Trophoblast cell (in vitro differentiated cells and primary cell): ENCODE data around the gene FGGY.

Experiments used
- DNase-seq, 2 donors: peaks; one replicate each; pipeline ENCODE4 v3.0.0-alpha.2; 2016
- H2AFZ ChIP-seq: 2 replicates; pipeline ENCODE4 v1.6.1; 2013; ENCODE audit warnings: low read length, moderate library complexity, mild to moderate bottlenecking; ENCODE audit not compliant: insufficient read depth, poor library complexity
- H2AK5ac ChIP-seq: 2 replicates; pipeline ENCODE4 v1.6.1; 2013; ENCODE audit warnings: mild to moderate bottlenecking, low read length
- H2BK120ac ChIP-seq: 2 replicates; pipeline ENCODE4 v1.6.1; 2013; ENCODE audit warnings: low read length, mild to moderate bottlenecking, moderate library complexity; ENCODE audit not compliant: insufficient read depth, poor library complexity
- H2BK12ac ChIP-seq: 2 replicates; pipeline ENCODE4 v1.6.1; 2013; ENCODE audit warnings: mild to moderate bottlenecking, low read length, moderate library complexity
- H2BK5ac ChIP-seq: 2 replicates; pipeline ENCODE4 v1.6.1; 2013; ENCODE audit warnings: low read length, low read depth, moderate library complexity, mild to moderate bottlenecking; ENCODE audit not compliant: poor library complexity
- H3K14ac ChIP-seq: 2 replicates; pipeline ENCODE4 v1.6.1; 2013; ENCODE audit warnings: mild to moderate bottlenecking, low read length
- H3K18ac ChIP-seq: 2 replicates; pipeline ENCODE4 v1.6.1; 2013; ENCODE audit warnings: mild to moderate bottlenecking, low read length
- H3K23ac ChIP-seq: 2 replicates; pipeline ENCODE4 v1.6.1; 2013; ENCODE audit warnings: low read length
- H3K27ac ChIP-seq: 2 replicates; pipeline ENCODE4 v1.5.1; 2013; ENCODE audit warnings: low read depth, mild to moderate bottlenecking, inconsistent platforms, low read length, moderate library complexity
- H3K27me3 ChIP-seq: 2 replicates; pipeline ENCODE4 v1.6.1; 2013; ENCODE audit warnings: inconsistent platforms, mild to moderate bottlenecking, low read length, moderate library complexity; ENCODE audit not compliant: insufficient read depth
- H3K36me3 ChIP-seq, 2 experiments: 1 replicate in 1 of 2; 2 replicates in 1 of 2; pipeline ENCODE4 v1.6.1; 2013; ENCODE audit warnings: low read length in 2 of 2, mild to moderate bottlenecking in 2 of 2, moderate library complexity in 1 of 2; ENCODE audit not compliant: insufficient read depth in 2 of 2, control insufficient read depth in 1 of 2
- H3K4ac ChIP-seq: 2 replicates; pipeline ENCODE4 v1.6.1; 2013; ENCODE audit warnings: low read depth, mild to moderate bottlenecking, low read length, moderate library complexity
- H3K4me1 ChIP-seq, 2 experiments: 1 replicate in 1 of 2; 2 replicates in 1 of 2; pipeline ENCODE4 v1.6.1; 2013; ENCODE audit warnings: low read length in 2 of 2, mild to moderate bottlenecking in 2 of 2, moderate library complexity in 1 of 2; ENCODE audit not compliant: insufficient read depth in 2 of 2, control insufficient read depth in 1 of 2
- H3K4me2 ChIP-seq: 2 replicates; pipeline ENCODE4 v1.6.1; 2013; ENCODE audit warnings: inconsistent platforms, mild to moderate bottlenecking, low read length, moderate library complexity
- H3K4me3 ChIP-seq: 2 replicates; pipeline ENCODE4 v1.5.1; 2013; ENCODE audit warnings: mild to moderate bottlenecking, low read depth, low read length, inconsistent platforms
- H3K79me1 ChIP-seq: one replicate; pipeline ENCODE4 v1.6.1; 2013; ENCODE audit warnings: low read length
- H3K79me2 ChIP-seq: 2 replicates; pipeline ENCODE4 v1.6.1; 2013; ENCODE audit warnings: low read length, mild to moderate bottlenecking; ENCODE audit not compliant: control insufficient read depth, insufficient read depth, poor library complexity
- H3K9ac ChIP-seq: 2 replicates; pipeline ENCODE4 v1.6.1; 2013; ENCODE audit warnings: mild to moderate bottlenecking, low read length
- H3K9me3 ChIP-seq: 2 replicates; pipeline ENCODE4 v1.6.1; 2013; ENCODE audit warnings: low read depth, mild to moderate bottlenecking, control low read depth, inconsistent platforms, low read length; ENCODE audit not compliant: insufficient read depth
- H4K12ac ChIP-seq: 2 replicates; pipeline ENCODE4 v1.6.1; 2013; ENCODE audit warnings: low read depth, mild to moderate bottlenecking, low read length, moderate library complexity
- H4K8ac ChIP-seq: 2 replicates; pipeline ENCODE4 v1.6.1; 2013; ENCODE audit warnings: low read depth, mild to moderate bottlenecking, low read length, moderate library complexity
- H4K91ac ChIP-seq: one replicate; pipeline ENCODE4 v1.6.1; 2013; ENCODE audit warnings: low read depth, mild to moderate bottlenecking, low read length, moderate library complexity
- WGBS: extraction: QIAGEN DNeasy Blood & Tissue Kit; methylation state at CpG from one replicate; pipeline ENCODE4 v1.1.7; 2013; ENCODE audit warnings: missing lambda C conversion rate; ENCODE audit not compliant: insufficient read length, insufficient coverage; ENCODE audit errors: extremely low coverage; 5-methylcytosine and 5-hydroxymethylcytosine counted together

Gene FGGY

GRCh38 chr1:59391212-59392179 is 94.6 kb downstream of the FGGY start:
- no peaks in the 10 kb centered on the region for H3K79me2 ChIP-seq
- peak overlapping the region; percentile 55 for H2BK12ac ChIP-seq
- H4K8ac ChIP-seq: no peak overlapping the region
- H2AFZ ChIP-seq: no peak overlapping the region
- no peak overlapping the region for H2BK5ac ChIP-seq
- peak overlapping the region; percentile 76 for H3K23ac ChIP-seq
- H2BK120ac ChIP-seq: peak overlapping the region; percentile 49
- H3K36me3 ChIP-seq: no peaks in the 10 kb centered on the region
- H4K12ac ChIP-seq: no peak overlapping the region
- peaks cover 0 to 4% of the 10 kb centered on the region in 2 experiments for H3K4me1 ChIP-seq
- no peak overlapping the region for H3K18ac ChIP-seq
- no peak overlapping the region for H3K9ac ChIP-seq
- H4K91ac ChIP-seq: peak overlapping the region; percentile 39
- no CpG with 5 or more reads among the region's 7 CpGs for WGBS
- DNase-seq: no peak
- no peak overlapping the region for H3K14ac ChIP-seq
- no peak overlapping the region for H3K27ac ChIP-seq
- no peaks in the 10 kb centered on the region for H3K9me3 ChIP-seq
- no peak overlapping the region for H3K4me3 ChIP-seq
- peaks cover 10% of the 10 kb centered on the region for H3K79me1 ChIP-seq
- no peak overlapping the region for H3K4ac ChIP-seq
- no peak overlapping the region for H3K4me2 ChIP-seq
- no peak overlapping the region for H2AK5ac ChIP-seq
- H3K27me3 ChIP-seq: no peaks in the 10 kb centered on the region

- Histone ChIP-seq H3K36me3 (no peaks in the 10 kb centered on the region), H2BK5ac (peak overlapping the region; percentile 71), H2BK120ac (peak overlapping the region; percentile 68), H3K4ac (no peak overlapping the region), H3K9ac (no peak overlapping the region), H3K23ac (no peak overlapping the region), H3K9me3 (no peaks in the 10 kb centered on the region), H2AFZ (no peak overlapping the region), H4K91ac (peak overlapping the region; percentile 63), H2BK12ac (peak overlapping the region; percentile 56), H3K4me3 (no peak overlapping the region), H3K27ac (peak overlapping the region; percentile 78), H3K4me2 (peak overlapping the region; percentile 32), H3K27me3 (no peaks in the 10 kb centered on the region), H3K79me1 (peaks cover 13% of the 10 kb centered on the region), H3K18ac (no peak overlapping the region), H3K4me1 (peaks cover 4 to 9% of the 10 kb centered on the region in 2 experiments), H3K14ac (peak overlapping the region; percentile 51), H4K8ac (peak overlapping the region; percentile 4), H4K12ac (no peak overlapping the region), H3K79me2 (no peaks in the 10 kb centered on the region), H2AK5ac (no peak overlapping the region)
- WGBS: no CpG with 5 or more reads among the region's 7 CpGs
- DNase-seq: no peak
These were observed 96.6 kb downstream of the FGGY start for GRCh38 chr1:59393211-59394180.

GRCh38 chr1:59394706-59395425 is 98.0 kb downstream of the FGGY start:
- Histone ChIP-seq H3K14ac (no peak overlapping the region), H4K8ac (no peak overlapping the region), H2BK12ac (peak overlapping the region; percentile 69), H3K79me2 (no peaks in the 10 kb centered on the region), H3K9ac (no peak overlapping the region), H2AK5ac (no peak overlapping the region), H3K79me1 (peaks cover 13% of the 10 kb centered on the region), H3K4ac (no peak overlapping the region), H3K27me3 (no peaks in the 10 kb centered on the region), H3K23ac (no peak overlapping the region), H3K4me3 (no peak overlapping the region), H3K9me3 (no peaks in the 10 kb centered on the region), H3K27ac (no peak overlapping the region), H3K4me2 (no peak overlapping the region), H4K91ac (peak overlapping the region; percentile 66), H2BK5ac (peak overlapping the region; percentile 9), H2AFZ (no peak overlapping the region), H3K4me1 (peaks cover 4 to 9% of the 10 kb centered on the region in 2 experiments), H2BK120ac (peak overlapping the region; percentile 56), H3K36me3 (no peaks in the 10 kb centered on the region), H4K12ac (no peak overlapping the region), H3K18ac (no peak overlapping the region)
- DNase-seq: no peak
- WGBS: no CpG with 5 or more reads among the region's 6 CpGs

- no CpG with 5 or more reads among the region's 1 CpG for WGBS
These were observed 99.5 kb downstream of the FGGY start for GRCh38 chr1:59396387-59396786.

More at GRCh38 chr1:59396387-59396786, 99.5 kb downstream of the FGGY start:
- Histone ChIP-seq H3K4ac (no peak overlapping the region), H3K4me3 (no peak overlapping the region), H2BK5ac (no peak overlapping the region), H3K79me1 (peaks cover 13% of the 10 kb centered on the region), H4K91ac (no peak overlapping the region), H3K27ac (no peak overlapping the region), H3K14ac (no peak overlapping the region), H3K27me3 (no peaks in the 10 kb centered on the region), H2BK120ac (no peak overlapping the region), H3K9me3 (no peaks in the 10 kb centered on the region), H3K79me2 (no peaks in the 10 kb centered on the region), H4K12ac (no peak overlapping the region), H2AFZ (no peak overlapping the region), H2AK5ac (no peak overlapping the region), H3K36me3 (no peaks in the 10 kb centered on the region), H4K8ac (no peak overlapping the region), H2BK12ac (no peak overlapping the region), H3K4me2 (no peak overlapping the region), H3K9ac (no peak overlapping the region), H3K18ac (no peak overlapping the region), H3K4me1 (peaks cover 4 to 9% of the 10 kb centered on the region in 2 experiments), H3K23ac (no peak overlapping the region)
- DNase-seq: no peak
